Measurements from ENCODE around the gene PRCC.

Gene PRCC

DNA sequence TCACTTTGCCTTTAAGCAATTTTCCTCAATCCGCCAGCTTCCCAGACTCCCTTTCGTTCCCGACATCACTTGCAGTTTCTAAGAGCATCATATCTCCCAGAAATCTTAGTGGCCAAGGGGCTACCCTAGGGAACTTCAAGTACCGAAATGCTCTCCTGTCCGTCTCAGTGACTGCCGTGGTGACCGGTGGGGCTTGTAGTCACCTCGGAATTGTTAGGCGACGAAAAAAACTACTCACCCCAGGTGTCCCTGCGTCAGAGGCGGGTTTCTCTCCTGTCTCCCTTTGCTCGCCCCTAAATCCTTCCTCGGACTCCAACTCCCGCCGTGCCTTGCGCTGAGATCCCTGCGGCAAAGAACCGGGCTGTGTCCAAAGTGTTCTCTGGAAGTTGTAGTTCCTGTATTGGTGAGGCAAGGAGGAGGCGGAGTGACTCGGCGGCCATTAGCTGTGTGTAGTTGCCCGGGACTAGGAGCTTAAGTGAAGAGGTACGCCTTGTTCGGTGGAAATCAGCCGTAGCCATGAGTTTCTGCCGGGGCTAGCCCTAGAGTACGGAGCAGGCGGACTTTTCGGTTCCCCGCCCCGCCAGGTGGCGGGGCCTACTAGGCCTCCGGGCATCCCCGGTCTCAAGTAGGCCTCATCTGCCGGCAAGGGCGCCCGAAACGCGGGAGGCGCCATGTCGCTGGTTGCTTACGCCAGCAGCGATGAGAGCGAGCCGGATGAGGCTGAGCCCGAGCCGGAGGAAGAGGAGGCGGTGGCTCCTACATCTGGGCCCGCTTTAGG, at the start of gene PRCC:
Gene PRCC, plus strand, starts transcription at position 435 of the 778 bp plus-strand sequence. Its CDS starts 237 bp downstream, at position 672.
- DNase-seq, result peak; percentile 92

DNA sequence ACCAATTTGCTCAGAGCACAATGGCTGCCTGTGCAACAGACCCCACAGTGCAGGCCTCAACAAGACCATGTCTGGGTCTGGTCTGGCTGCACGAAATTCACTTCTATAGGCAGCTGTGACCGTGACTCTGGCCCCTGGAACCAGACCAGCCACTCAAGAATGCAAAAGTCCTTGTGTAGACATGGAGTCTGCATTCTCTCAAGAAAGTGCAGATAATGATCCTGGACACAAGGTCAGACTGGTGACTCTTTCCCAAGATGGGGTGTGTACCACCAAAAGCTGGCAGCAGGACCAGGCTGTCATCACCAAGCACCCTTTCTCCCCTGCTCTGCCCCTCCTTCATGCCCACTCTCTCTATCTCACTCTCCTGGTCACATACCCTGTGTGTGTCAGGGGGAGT, 46.2 kb upstream of the PRCC start:
- DNase-seq, result no peak

GRCh38 chr1:156721535-156721934, 45.8 kb upstream of the PRCC start:
- DNase-seq, result no peak

DNA sequence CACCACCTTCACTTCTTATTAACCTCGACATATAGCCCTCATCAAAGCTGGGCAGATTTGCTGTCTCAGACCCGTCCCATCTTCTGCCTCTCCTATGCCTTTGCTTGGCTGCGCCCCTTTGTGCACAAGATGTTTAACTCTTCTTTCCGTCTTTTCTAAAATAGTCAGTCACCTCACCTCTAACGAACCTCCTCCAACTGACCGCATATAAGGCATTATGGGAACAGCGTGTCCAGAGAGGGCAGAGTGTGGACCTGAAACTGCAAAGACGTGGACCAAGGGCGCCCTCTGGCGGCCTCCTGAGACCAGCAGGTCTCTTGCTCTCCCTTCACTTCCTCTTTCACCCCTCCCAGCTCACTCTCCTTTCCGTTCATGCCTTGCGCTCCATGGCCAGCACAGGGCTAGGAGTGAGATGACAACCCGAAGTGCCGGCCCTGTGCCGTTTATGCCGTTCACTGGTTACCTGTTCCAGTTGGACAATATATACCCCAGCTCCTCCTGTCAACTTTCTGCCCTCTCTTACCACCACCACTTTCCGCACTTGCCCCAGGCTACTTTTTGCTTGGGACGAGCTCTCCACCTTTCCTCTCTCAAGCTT, 41.6 kb upstream of the PRCC start:
- peak; percentile 78 for DNase-seq

- peak; percentile 32 for DNase-seq
Measured at GRCh38 chr1:156726549-156727226, 40.6 kb upstream of the PRCC start.

DNA sequence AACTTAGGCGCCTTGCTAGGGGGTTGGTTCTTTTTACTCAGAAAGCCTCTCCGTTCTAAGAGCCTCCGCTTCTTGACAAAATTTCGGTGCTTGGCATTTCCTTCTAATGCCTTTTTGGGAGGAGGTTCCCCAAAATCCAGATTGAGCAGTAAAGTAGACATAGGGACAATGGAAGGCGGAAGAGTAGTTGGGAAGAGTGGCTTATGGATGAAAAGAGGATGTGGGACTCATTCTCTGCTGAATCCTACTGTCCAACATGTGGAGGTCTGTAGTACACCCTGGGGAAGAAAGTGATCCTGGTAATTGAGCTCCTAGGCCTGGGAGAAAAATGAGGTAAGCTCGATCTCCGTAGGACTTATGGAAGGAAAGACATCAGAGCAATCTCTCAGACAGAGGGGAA, 39.8 kb upstream of the PRCC start:
- no peak for DNase-seq

DNA sequence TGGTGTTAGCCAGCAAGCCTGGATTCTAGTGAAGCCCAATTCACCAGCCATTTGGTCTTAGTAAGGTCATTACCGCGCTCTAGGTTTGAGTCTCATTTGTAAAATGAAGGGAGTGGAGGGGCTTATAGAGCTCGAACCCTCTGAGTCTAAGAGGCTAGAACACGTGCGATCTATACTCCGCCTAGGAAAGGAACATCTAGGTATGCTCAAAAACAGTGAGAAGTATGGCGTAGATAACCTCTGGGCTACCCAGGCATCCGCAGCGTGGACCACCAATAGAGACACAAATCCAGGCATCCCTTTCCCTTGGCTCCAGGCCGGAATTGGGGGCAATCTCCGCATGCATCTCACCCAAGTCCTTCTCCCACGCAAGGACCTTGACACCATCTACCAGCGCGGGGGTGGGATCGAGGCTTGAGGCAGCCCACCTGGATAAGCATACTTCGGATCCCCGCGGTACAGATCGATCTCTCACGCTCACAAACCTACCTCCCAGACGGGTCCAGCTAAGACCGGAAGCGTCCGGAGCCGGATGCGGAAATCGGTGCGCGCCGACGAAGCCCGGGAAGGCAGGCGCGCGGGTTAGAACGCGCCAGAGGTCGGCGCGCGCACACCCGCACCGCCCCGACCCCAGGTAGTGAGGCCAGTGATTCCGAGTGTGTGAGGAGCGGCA, 39.3 kb upstream of the PRCC start, which contains the start of gene METTL25B:
Gene METTL25B, plus strand, starts transcription at position 544 of the 673 bp plus-strand sequence. CDS start 636 bp downstream, outside the sequence.
- peak; percentile 76 for DNase-seq

DNA sequence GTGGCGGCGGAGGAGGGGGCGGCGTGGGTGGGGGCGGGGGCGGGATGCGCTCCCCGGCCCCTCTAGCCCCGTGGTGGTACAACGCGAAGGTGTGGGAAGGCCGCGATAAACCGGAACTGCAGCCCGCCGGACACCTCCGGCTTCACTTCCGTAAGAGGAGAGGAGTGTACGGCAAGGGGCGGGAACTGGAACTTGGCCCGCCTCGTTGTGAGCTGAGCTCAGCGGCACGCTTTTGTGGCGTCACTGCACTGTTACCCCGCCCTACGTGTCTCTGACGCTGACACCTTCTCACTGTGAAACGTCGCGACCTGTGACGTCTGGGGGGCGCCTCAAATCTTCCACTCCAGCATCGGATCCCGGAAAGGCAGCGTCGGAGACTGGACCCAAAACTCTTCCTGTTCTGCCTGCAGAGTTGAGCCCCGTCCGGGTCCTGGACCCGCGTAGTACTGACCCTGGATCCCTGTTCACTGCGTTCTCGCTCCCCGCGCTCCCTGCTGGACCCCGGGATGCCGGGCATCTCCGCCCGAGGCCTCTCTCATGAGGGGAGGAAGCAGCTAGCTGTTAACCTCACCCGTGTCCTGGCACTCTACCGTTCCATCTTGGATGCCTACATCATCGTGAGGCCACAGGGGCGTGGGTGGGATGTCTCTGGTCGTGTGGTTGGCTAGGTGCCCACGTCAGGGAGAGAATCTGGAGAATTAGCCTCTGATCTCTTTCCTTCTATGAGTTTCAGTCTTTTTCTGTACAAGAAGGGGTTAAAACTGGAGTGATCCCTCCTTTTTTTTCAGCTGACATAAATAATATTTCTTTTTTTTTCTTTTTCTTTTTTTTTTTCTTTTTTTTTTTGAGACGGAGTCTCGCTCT, 38.5 kb upstream of the PRCC start, which contains the start of gene ISG20L2:
Gene ISG20L2, minus strand, starts transcription at position 168 of the 864 bp plus-strand sequence. CDS start 1,114 bp downstream, outside the sequence.
- DNase-seq, result peak; percentile 91

DNA sequence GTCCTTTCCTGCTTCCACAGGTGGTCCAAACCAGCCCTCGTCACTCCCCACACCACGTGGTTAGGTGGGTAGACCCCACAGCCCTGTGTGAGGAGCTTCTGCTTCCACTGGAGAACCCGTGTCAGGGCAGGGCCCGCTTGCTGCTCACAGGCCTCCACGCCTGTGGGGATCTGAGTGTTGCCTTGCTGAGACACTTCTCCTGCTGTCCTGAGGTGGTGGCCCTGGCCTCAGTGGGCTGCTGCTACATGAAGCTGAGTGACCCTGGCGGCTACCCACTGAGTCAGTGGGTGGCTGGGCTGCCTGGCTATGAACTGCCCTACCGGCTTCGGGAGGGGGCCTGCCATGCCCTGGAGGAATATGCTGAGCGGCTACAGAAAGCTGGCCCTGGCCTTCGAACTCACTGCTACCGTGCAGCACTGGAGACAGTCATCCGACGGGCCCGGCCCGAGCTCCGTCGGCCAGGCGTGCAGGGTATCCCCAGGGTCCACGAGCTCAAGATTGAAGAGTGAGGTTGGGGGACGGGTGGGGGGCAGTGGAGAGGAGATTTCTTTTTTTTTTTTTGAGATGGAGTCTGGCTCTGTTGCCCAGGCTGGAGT, 33.2 kb upstream of the PRCC start:
- no peak for DNase-seq

DNA sequence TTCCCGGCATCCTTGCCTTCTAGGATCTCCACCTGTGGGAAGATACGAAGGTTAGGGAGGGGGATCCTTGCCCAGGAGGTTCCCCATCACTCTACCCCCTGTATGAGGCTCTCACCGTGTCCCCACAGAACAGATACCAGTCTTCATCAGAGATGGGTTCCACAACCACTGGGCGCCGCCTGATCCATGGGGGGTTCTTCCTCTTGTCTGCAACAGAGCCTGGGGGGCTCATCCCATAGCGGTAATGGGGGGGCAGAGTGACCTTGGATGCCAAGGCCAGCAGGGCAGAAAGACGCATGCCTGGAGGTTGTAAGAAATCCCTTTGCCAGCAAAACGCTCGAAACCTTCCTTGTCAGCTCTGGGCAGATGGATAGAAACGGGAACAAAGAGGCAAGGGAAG, 28.9 kb upstream of the PRCC start:
- no peak for DNase-seq

- no peak for DNase-seq
Measured at GRCh38 chr1:156738916-156739315, 28.4 kb upstream of the PRCC start.

DNA sequence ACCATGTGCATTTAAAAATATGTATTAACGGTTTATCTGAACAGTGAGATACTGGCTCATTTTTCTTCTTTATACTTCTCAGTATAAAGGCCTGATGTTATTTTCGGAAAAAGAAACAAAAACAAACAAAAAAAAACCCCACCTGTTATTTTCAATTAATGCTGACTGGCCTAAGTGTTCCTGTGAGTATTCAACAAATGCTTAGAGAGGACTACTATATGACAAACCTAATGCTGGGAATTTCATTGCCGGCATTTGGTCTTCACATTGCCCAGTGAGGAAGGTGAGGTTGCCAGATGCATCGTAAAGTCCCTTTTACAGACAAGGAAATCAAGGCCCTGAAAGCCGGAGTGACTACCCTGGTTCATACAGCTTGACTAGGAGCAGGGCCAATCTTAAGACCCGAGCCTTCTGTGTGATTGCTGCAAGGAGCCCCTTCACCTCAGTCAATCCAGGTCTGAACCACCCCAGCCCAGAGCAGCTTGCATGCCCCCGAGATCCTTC, 27.0 kb upstream of the PRCC start:
- DNase-seq, result no peak

DNA sequence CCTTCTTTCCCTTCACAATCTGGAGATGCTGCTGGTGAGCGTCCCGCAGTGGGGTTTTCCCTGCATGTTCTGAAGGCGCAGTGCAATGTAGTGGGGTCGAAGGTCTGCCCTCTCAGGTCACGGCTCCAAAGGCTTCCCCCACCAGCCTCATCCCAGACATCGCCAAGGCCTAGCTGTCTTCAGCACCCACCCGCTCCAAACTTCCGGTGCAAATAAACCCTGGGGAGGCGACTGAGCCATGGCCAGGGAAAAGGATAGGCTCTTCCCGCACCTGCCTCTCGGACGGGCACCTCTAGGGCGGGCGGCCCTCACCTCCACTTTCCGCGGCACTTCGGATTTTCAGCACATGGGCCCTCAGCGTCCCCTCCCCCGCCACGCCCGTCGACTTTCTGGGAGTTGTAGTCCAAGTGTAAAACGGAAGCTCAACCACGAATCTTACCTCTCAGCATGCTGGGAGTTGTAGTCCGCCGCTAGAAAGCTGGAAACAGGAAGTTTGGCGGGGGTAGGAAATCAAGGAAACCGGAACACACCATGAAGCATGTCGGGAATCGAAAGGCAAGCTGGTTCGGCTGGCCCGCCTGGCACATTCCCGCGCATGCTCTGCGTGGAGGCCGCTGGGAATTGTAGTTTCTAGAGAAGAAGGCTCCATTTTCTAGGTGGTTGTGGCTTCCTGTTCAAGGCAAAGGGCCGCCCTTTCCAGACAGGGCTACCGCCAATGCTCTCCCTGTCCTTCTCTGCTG, 26.4 kb upstream of the PRCC start, which contains the start of gene MRPL24:
Gene MRPL24, minus strand, starts transcription at position 348 of the 740 bp plus-strand sequence. CDS start 2,384 bp downstream, outside the sequence.
- DNase-seq, result peak; percentile 95

DNA sequence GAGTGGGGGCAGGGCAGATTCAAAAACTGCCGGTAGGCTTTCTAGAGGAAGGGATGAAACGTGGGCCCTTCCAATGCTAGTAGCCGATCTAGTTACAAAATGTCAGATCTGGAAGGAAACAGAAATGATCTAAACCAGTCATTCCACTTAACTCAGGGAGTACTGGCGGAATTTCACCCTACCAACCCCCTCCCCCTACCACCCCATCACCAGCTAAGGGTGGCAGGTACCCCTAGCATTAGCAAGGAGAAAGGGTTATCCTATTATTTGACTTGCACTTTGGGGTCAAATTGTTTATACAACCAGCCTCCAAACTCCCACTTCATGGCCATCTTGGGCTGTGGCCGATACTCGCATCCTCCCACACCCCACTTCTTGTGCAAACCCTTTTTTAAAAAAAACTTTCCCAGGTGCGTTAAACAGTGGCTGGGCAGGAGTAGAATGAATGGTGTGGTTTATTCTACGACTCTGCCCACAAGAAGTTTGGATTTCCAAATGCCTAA, 25.8 kb upstream of the PRCC start:
- DNase-seq, result no peak

DNA sequence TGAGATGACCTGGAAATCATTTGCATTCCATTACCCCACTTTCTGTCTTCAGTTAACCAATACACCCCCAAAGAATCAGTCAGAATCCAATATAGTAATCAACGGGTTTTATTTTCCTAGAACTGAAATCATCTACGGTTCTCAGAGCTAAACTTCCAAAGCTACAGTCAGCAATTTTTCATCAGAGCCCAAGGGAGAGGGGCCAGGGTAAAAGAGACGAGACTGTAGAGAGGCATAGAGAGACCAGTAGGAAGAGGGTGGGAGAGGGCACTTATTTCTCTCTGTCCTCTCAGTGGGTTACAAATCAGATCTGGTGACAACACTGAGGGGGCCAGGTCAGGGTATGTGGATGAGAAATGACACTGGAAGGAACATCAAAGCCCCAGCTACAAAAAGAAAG, 25.3 kb upstream of the PRCC start:
- DNase-seq, result no peak

- no peak for DNase-seq
Measured at GRCh38 chr1:156742801-156743200, 24.5 kb upstream of the PRCC start.

DNA sequence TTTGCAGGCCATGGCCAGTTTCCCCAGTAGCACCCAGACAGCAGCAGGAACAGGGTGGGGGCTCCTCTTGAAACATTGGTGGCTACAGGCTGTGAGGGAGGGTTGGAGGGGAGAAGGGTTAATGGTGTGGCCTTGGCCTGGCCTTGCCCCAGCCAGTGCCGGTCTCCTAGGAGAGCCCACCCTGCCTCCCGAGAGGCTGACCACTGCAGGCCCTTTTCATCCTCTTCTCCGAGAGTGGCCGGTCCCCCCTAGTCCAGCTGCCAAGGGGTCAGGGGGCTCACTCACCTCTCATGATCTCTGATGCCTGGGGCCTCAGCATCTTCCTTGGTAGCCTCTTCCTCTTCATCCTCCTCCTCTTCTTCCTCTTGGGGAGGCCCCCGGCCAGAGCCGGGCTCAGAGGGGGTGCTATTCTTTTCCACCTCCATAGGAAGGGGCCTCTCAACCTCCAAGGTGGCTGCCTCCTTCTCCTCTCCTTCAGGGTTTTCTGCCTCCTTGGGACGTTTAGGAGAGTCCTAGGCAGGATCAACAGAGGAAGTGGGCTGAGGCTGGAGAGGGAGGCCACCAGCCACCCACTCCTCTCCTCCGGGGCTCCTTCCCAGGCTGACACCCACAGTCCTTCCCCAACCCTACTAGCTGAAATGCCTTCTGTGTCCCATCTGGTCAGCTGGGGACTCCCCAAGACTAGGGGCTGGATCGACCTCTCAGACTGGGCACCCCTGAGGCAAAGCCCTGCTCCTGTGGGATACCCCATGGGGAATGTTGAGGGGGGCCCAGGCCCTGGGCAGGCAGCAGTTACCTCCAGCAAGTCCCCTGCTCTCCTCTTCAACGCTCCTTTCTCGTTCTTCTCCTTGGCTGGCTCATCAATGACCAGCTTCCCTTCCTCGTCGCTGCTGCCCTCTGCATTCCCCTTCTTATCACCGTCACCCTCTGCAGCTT, 23.7 kb upstream of the PRCC start:
- no peak for DNase-seq

DNA sequence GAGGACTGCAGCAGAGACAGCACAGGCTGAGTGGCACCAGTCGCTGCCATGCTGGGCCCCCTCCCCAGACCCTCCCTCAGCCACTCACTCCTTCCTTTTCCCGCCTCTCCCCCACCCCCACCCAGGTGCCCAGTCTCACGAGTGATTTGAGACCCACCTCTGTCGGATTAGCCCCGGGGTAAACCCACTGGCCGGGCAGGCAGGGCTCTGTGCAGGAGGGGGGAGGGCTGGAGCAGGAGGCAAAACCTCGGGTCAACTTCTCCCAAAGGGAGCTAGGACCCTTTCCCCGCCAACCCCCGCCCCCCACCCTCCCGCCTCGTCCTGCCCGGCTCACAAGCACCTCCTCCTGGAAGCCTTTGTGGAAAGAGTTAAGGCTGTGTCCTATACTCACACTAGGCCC, 23.0 kb upstream of the PRCC start:
- no peak for DNase-seq

GRCh38 chr1:156744786-156745419, 22.4 kb upstream of the PRCC start:
- no peak for DNase-seq
